ENCODE data around the gene ADGRG1.

Gene ADGRG1

DNA sequence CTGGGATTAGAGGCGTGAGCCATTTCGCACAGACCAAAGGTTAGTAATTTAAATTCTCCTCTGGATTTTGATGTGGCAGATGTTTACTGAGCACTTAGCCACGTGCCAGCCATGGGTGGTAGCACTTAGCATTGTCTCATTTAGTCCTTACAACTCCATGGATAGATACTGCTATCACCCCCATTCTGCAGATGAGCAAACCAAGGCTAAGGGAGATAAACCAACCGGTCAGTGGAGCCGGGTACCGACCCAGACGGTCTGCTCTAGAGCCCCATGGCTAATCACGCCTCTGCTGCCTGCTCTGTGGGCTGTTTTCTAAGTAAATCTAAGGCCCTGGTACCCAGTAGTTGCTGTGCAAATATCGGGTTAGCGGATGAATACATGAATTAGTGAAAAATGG lies 12.6 kb upstream of the ADGRG1 start:
- no peak for DNase-seq (ENCODE audit: low spot score)
- TF ChIP-seq, protein P1, sequence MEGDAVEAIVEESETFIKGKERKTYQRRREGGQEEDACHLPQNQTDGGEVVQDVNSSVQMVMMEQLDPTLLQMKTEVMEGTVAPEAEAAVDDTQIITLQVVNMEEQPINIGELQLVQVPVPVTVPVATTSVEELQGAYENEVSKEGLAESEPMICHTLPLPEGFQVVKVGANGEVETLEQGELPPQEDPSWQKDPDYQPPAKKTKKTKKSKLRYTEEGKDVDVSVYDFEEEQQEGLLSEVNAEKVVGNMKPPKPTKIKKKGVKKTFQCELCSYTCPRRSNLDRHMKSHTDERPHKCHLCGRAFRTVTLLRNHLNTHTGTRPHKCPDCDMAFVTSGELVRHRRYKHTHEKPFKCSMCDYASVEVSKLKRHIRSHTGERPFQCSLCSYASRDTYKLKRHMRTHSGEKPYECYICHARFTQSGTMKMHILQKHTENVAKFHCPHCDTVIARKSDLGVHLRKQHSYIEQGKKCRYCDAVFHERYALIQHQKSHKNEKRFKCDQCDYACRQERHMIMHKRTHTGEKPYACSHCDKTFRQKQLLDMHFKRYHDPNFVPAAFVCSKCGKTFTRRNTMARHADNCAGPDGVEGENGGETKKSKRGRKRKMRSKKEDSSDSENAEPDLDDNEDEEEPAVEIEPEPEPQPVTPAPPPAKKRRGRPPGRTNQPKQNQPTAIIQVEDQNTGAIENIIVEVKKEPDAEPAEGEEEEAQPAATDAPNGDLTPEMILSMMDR (IDR thresholded peaks at IDR 0.05; ENCODE audit: extremely low read depth, insufficient read depth, missing control alignments) = no peak
- in situ Hi-C loops (cut with MboI; ENCODE audit: low pct_unique_long_range_greater_than_20kb, low sequenced_read_pairs, unreplicated experiment) = no loop called here

DNA sequence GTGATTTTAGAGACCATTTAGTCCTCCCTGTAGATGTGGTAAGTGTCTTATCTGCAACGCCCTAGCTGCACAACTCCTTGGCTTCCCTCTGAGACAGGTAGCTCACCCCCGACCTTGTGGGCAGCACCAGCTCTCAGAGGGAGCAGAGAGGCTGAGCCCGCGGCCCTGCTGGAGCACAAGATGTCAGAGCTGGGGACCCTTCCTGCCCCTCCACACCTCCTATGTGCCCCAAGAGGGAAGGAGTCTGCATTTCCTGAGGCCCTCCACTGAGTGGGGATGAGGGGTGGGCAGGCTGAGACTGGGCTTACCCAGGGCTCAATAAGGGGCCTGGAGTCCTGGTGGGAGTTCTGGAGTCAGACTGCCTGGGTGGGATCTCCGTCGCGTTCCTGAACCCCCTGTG lies 12.2 kb upstream of the ADGRG1 start:
- in situ Hi-C loops (cut with MboI; ENCODE audit: low pct_unique_long_range_greater_than_20kb, low sequenced_read_pairs, unreplicated experiment) = no loop called here
- TF ChIP-seq, protein P1 (IDR thresholded peaks at IDR 0.05; ENCODE audit: extremely low read depth, insufficient read depth, missing control alignments) = no peak
- no peak for DNase-seq (ENCODE audit: low spot score)

DNA sequence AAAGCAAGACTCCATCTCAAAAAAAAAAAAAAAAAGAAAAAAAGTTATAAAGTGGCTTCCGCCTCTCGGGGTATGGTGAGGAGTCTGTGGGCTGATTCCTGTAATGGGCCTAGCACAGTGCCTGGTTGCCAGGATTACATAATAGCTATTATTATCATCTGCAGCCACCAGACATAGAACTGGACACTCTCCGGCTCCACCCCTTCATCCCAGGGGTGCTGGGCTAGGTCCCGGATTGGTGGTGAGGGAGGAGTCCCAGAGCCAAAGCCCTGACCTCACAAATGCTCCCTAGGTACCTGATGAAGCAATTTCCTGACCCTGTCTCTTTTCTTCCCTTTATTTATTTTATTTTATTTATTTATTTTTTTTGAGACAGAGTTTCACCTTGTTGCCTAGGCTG lies 11.6 kb upstream of the ADGRG1 start:
- DNase-seq (ENCODE audit: low spot score) = no peak
- in situ Hi-C loops (cut with MboI; ENCODE audit: low pct_unique_long_range_greater_than_20kb, low sequenced_read_pairs, unreplicated experiment) = no loop called here
- TF ChIP-seq, protein P1 (IDR thresholded peaks at IDR 0.05; ENCODE audit: extremely low read depth, insufficient read depth, missing control alignments) = no peak

DNA sequence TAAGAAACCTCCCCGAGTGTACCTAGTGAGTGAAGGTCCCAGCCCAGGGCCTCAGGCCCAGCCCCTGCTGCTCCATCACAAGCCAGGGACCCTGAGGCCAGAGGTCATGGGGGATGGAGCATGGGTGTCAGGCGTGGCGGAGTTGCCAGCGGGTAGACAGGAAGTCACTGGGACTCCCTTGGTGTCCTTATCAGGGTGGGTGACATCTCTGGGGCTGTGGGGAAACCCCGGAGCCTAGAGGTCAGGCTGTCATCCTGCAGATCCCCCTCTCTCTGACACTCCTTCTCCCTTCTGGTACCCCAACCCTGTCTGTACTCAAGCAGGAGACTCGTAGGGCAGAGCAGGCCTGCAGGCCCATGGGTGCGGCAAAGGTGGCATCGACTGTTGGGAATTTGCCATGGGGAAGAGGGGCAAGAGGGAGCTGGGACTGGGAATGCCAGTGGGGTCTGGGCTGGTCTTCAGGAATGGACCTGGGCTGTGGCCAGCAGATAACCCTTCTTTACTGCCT lies 10.8 kb upstream of the ADGRG1 start:
- TF ChIP-seq, protein P1 (IDR thresholded peaks at IDR 0.05; ENCODE audit: extremely low read depth, insufficient read depth, missing control alignments) = no peak
- in situ Hi-C loops (cut with MboI; ENCODE audit: low pct_unique_long_range_greater_than_20kb, low sequenced_read_pairs, unreplicated experiment) = no loop called here
- no peak for DNase-seq (ENCODE audit: low spot score)

DNA sequence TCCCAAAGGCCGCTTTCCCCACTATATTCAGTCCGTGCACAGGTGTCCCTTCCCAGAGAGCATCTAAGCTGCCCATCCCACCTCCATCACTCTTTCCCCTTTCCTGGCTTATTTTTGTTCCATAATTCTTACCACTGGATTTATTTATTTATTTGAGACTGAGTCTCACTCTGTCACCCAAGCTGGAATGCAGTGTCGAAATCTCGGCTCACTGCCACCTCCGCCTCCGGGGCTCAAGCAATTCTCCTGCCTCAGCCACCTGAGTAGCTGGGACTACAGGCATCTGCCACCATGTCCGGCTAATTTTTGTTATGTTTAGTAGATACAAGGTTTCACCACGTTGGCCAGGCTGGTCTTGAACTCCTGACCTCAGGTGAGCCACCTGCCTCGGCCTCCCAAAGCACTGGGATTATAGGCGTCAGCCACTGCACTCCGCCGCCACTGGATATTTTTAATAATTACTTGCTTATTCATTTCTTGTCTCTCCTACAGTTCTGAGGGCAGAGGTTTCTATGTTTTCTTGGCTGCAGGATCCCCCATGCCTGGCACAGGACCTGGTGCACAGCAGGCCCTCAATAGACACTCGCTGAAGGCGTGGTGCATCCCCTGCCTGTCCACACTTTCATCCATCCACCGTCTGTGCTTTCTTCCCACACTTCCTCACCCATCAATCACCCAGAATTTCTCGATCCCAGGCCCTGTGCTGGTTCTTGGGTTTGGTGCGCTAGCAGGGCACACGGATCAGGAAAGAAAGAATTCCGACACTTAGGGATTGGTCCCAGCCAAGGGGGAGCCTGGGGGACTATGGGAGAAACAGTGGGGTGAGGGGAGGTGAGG lies 9.9 kb upstream of the ADGRG1 start:
- TF ChIP-seq, protein P1 (IDR thresholded peaks at IDR 0.05; ENCODE audit: extremely low read depth, insufficient read depth, missing control alignments) = no peak

DNA sequence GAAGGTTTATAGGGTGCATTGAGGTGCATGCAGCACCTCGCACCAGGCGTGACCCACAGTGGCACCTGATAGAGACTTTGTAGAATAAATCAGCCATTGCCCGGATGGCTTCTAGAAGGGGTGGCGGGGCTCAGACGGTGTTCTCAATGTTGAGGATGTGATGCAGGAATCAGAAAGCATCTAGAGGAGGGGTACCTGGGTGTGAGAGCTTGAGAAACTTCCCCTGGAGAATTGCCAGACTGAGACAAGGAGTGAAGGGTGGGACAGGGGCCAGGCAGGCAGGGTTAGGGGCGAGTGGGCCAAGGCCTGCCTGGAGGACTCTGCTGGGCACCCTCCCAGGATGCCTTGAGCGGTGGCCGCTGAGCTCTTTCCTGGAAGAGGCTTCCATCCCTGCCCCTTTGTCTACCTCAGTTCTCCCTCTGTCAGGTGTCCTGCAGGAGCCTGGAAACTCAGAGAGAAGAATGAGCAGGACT lies 9.3 kb upstream of the ADGRG1 start:
- no peak for DNase-seq (ENCODE audit: low spot score)
- TF ChIP-seq, protein P1 (IDR thresholded peaks at IDR 0.05; ENCODE audit: extremely low read depth, insufficient read depth, missing control alignments) = no peak
- in situ Hi-C loops (cut with MboI; ENCODE audit: low pct_unique_long_range_greater_than_20kb, low sequenced_read_pairs, unreplicated experiment) = no loop called here

More for the DNA sequence above, 9.9 kb upstream of the ADGRG1 start:
- no peak for DNase-seq (ENCODE audit: low spot score)
- in situ Hi-C loops (cut with MboI; ENCODE audit: low pct_unique_long_range_greater_than_20kb, low sequenced_read_pairs, unreplicated experiment) = no loop called here

Data from GM13977 (cell line).